Endometrial microvascular endothelial cells (primary cell): ENCODE data around the gene MPP2. TPM values are rescaled to one million over a fixed set of nuclear protein-coding genes. Genes with fewer than 3 reads are reported as not detected.
"Not testable (repeated sequence)": the region's sequence is repeated elsewhere in the genome, so short reads cannot be mapped to it uniquely, and the experiment has no call there.

Experiments
- in situ Hi-C: cut with HindIII; loops from 2 replicates; pipeline ENCODE4 v1.10.0; 2017; ENCODE audit warnings: low sequenced_read_pairs, low pct_unique_long_range_greater_than_20kb; ENCODE audit errors: inconsistent ontology term
- total RNA-seq: library from RNA; depleted of rRNA; stranded (reverse); fragments of >200 nt; gene quantifications from one replicate; pipeline ENCODE4 v1.2.3, GENCODE V29; 2015; ENCODE audit errors: inconsistent ontology term

MPP2 gene
- total RNA-seq, 1 donor from 2014 or later = 0.56 TPM

DNA sequence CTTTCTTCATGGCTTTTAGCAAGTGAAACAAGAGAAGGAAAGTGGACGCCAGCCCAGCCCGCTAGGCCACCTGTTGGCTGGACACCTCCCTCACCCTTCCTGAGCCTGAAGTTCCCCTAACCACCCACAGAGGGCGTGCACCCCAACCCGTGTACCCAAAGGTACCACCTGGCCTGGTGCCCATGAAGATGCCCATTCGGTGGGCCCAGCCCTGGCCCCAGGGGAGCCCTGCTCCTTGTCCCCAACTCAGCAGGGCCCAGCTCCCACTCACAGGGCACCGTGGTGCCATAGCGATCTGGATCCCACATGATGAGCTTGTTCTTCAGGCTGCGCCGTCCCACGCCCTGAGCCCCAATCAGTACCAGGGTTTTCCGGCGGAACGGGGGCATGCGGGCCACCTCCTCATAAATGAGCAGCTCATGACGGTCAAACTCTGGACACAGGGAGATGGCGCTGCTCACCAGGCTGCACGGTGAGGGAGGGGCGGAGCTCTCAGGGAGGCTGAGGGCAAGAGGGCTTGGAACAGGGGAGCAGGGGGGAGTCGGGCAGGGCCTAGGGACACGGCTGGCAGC is 26.8 kb downstream of the MPP2 start:
- in situ Hi-C loops = no loop called here

DNA sequence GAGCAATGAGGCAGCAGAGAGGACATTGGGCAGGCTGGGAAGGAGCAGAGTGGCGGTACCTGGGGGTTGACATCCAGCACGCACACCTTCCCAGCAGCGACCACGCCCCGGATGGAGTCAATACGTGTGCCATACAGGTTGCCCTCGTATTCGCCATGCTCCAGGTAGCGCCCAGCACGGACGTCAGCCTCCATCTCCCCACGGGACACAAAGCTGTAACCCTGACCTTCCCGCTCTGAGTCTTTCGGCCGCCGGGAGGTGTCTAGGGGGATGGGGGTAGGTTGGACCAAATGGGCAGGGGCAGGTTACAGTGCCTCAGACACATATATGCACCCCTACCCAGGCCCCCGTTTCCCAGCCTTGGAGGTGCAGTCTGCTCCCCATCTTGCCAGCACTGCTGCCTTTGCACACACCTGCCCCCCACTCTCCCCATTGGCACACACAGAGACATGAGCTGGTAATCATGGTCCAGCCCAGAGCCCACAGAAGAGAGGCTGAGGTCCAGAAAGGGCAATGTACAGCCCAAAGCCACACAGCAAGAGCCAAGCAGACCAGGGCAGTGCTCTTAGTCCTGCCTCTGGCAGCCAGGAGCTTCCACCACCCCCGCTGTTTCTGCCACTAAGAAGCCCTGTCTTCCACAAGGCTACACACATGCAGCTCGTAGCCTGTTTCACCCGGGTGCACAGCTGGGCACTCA is 27.5 kb downstream of the MPP2 start:
- in situ Hi-C loops = no loop called here

GRCh38 chr17:43878260-43879175 is 28.8 kb downstream of the MPP2 start:
- in situ Hi-C loops = no loop called here

DNA sequence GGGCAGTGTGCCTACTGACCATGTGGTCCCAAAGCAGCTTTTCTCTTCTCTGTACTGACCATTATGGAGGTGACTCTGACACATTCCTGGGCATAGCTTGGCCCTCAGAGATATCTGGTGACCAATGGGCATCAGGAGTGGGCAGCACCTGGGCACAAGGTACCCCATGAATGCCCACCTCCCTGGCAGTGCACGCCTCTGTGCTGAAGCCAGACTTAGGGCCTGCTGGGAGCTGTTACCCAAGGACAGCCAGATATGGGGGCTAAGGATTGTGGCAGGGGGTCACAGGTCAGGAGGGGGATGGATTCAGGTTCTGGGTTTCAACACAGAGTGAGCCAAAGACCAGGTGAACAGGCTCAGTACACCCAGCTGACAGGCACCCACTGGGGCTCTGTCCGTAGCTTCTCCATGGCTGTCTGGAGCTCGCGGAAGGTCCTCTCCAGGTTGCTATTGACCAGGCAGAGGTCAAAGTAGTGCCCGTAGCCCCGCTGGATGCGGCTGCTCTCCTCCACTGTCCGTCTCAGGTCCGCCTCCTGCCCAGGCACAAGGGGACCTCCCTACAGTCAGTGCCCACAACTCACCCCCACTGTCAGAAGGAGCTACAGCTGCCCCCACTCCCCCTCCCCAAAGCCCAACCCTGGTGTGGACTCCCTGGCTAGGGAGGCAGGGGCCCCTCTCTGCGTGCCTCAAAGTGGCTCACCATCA is 29.7 kb downstream of the MPP2 start:
- in situ Hi-C loops = no loop called here

- in situ Hi-C loops = no loop called here
Measured at GRCh38 chr17:43877031-43877430, 30.3 kb downstream of the MPP2 start.

DNA sequence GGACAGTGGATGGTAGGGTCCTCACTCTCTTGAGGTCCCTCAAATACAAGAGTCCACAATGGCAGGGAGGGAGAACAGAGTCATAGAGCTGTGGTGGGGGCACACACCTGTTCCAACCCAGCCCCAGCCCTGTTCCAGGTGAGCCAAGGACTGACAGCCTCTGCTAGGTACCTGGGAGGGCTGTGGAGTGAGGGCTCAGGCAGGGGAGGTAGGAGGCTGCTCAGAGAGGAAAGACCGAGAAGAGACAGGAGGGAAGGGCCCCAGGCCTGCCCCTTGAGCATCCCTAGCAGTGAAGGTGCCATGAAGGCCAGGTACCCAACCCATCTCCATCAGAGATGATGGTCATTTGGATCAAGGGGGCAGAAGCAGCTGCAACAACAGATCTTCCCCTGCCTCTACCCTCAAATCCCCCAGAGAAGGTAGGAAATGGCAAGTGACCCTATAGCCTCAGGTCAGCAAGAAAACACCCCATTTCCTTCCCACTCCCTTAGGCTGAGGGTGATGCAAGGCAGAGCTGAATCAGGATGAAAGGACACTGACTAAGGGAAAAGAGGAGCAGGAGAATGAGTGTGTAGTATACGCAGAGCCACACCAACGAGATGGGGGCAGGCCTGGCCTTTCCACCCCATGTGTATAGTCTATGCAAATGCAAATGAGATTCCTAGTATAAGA is 31.7 kb downstream of the MPP2 start:
- in situ Hi-C loops = no loop called here

GRCh38 chr17:43874293-43874692 is 33.0 kb downstream of the MPP2 start:
- in situ Hi-C loops = no loop called here

DNA sequence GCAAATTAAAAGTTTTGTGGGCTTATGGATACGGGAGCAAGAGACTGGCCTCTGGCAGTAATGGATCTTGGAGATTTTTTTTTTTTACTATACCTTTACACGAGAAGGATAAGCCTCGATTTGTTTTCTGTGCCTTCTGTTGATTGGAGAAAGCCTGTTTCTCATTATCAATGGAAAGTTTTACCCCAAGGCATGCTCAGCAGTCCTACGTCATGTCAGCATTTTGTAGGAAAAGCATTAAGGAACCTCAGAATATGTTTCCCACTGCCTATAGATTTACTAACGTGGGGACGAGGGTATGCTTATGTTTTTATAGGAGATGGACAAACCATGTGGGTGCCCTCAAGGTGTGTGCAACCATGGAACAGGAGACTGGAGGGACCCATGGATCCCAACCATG is 33.5 kb downstream of the MPP2 start:
- in situ Hi-C loops = no loop called here

GRCh38 chr17:43873091-43873490 is 34.2 kb downstream of the MPP2 start:
- in situ Hi-C loops = no loop called here

DNA sequence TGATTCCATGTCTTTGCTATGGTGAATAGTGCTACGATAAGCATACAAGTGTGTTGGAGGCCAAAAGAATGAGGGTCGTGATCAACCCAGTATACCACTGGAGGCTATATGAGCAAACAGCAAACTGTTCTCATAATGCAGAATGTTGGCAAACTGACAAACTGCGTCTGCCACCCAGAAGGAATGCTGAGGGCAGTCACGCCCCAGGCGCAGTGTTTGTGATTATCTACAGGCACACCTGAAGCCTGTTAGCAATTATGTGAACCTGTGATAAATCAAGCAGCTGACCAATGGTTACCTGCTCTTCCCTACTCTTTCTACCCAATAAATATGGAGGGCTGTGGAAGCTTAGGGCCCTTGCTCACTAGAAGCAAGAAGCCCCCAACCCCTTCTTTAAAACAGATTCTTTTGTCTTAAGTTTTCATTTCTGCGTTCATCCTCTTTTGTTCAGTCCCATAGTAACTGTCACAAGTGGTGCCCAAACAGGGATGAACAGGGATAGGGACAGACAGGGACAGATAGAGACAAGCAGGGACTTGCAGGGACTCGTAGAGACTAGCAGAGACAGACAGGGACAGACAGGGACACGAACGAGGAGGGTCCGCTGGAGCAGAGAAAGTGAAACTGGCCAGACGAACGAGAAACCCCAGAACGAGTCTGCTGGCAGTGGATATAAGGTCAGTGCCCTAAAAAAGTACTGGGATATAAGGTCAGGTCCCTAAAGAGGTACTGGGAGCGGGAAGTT is 35.2 kb downstream of the MPP2 start:
- in situ Hi-C loops = no loop called here

DNA sequence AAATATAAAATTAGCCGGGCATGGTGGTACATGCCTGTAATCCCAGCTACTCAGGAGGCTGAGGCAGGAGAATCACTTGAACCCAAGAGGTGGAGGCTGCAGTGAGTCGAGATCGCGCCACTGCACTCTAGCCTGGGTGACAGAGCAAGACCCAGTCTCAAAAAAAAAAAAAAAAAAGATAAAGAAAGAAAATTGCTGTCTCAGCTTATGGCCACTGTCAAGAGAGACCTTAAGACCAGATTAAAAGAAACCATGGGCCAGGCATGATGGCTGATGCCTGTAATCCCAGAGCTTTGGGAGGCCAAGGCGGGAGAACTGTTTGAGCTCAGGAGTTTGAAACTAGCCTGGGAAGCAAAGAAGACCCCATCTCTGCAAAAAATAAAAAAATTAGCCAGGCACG is 38.3 kb downstream of the MPP2 start:
- in situ Hi-C loops = not testable (repeated sequence)

GRCh38 chr17:43868226-43868994 is 38.9 kb downstream of the MPP2 start:
- in situ Hi-C loops = no loop called here

GRCh38 chr17:43864161-43864984 is 43.0 kb downstream of the MPP2 start:
- in situ Hi-C loops = no loop called here

- in situ Hi-C loops = no loop called here
Measured at GRCh38 chr17:43861960-43862359, 45.4 kb downstream of the MPP2 start.

DNA sequence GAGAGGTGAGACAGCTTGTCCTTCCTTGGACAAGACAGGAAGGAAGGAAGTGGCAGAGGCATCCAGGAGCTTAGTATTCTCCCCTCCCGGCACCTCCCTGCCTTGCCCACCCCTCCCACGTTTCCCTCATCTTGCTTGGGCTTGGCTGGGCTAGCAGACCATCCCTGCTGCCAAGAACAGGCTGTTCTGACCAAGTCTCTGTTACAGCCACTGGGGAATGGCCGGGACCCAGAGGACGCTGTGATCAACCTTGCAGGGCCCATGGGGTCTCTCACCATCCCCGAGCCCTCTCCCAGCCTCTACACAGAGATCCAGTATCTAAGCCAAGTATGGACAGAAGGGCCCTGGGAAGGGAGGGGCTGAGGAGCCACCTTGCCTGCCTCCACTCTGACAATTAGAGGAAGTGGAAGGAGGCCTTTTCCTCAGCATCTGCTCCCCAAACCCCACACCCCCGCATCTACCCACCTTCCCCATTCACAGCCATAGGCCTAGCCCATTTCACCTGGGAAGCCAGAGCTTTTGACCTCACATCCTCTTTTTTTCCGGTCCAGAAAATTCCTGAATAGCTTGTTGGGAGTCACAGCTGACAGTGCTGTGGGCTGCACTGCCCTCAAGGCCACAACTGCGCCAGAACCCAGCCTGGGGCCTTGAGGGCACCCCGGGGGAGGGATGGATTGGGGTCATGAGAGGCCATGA is 46.3 kb downstream of the MPP2 start:
- in situ Hi-C loops = no loop called here

GRCh38 chr17:43860077-43860725 is 47.1 kb downstream of the MPP2 start:
- in situ Hi-C loops = no loop called here
